ENCODE results near the gene INO80B.

The INO80B gene

GRCh38 chr2:74501335-74502071, 46.6 kb downstream of the INO80B start:
- peaks cover 11% of the 10 kb centered on the region for H3K36me3 ChIP-seq (ENCODE audit: insufficient read depth, low read length)
- peaks cover 26% of the 10 kb centered on the region for H3K79me2 ChIP-seq (ENCODE audit: insufficient read depth, low read length)
- TF ChIP-seq EZH2 (IDR thresholded peaks at IDR 0.05; ENCODE audit: borderline replicate concordance, low read depth, low read length, severe bottlenecking) = no peak
- no peak for TF ChIP-seq CTCF (IDR thresholded peaks at IDR 0.05; ENCODE audit: borderline replicate concordance, extremely low read depth, low read length, poor library complexity, severe bottlenecking)
- H2AFZ ChIP-seq (ENCODE audit: low read depth, low read length) = no peak overlapping the region
- H4K20me1 ChIP-seq (ENCODE audit: insufficient read depth, low read length) = no peaks in the 10 kb centered on the region
- H3K9ac ChIP-seq (ENCODE audit: low read depth, low read length) = no peak overlapping the region
- H3K27me3 ChIP-seq (ENCODE audit: insufficient read depth, low read length, poor library complexity) = no peaks in the 10 kb centered on the region
- no peaks in the 10 kb centered on the region for H3K9me3 ChIP-seq (ENCODE audit: insufficient read depth, low read length, severe bottlenecking)
- DNase-seq (no peak), ATAC-seq (ENCODE audit: insufficient read depth, low read depth) (no peak)
- no peak overlapping the region for H3K4me2 ChIP-seq (ENCODE audit: insufficient read depth, low read length)
- peaks cover 41% of the 10 kb centered on the region for H3K4me1 ChIP-seq (ENCODE audit: insufficient read depth, low read length)
- no peak overlapping the region for H3K27ac ChIP-seq (ENCODE audit: low read length)
- H3K4me3 ChIP-seq (ENCODE audit: low read depth in 1 of 2, low read length in 2 of 2) = no peak overlapping the region

- no peak overlapping the region for H3K27ac ChIP-seq (ENCODE audit: low read length)
- DNase-seq (no peak), ATAC-seq (ENCODE audit: insufficient read depth, low read depth) (no peak)
- TF ChIP-seq EZH2 (IDR thresholded peaks at IDR 0.05; ENCODE audit: borderline replicate concordance, low read depth, low read length, severe bottlenecking) = no peak
- TF ChIP-seq CTCF (IDR thresholded peaks at IDR 0.05; ENCODE audit: borderline replicate concordance, extremely low read depth, low read length, poor library complexity, severe bottlenecking) = no peak
- no peak overlapping the region for H3K4me3 ChIP-seq (ENCODE audit: low read depth in 1 of 2, low read length in 2 of 2)
- H3K9me3 ChIP-seq (ENCODE audit: insufficient read depth, low read length, severe bottlenecking) = no peaks in the 10 kb centered on the region
- H3K4me2 ChIP-seq (ENCODE audit: insufficient read depth, low read length) = no peak overlapping the region
- no peaks in the 10 kb centered on the region for H4K20me1 ChIP-seq (ENCODE audit: insufficient read depth, low read length)
- no peaks in the 10 kb centered on the region for H3K27me3 ChIP-seq (ENCODE audit: insufficient read depth, low read length, poor library complexity)
- H3K36me3 ChIP-seq (ENCODE audit: insufficient read depth, low read length) = peaks cover 11% of the 10 kb centered on the region
- H2AFZ ChIP-seq (ENCODE audit: low read depth, low read length) = no peak overlapping the region
- H3K9ac ChIP-seq (ENCODE audit: low read depth, low read length) = no peak overlapping the region
- peaks cover 31% of the 10 kb centered on the region for H3K79me2 ChIP-seq (ENCODE audit: insufficient read depth, low read length)
- H3K4me1 ChIP-seq (ENCODE audit: insufficient read depth, low read length) = peaks cover 39% of the 10 kb centered on the region
These were observed 47.3 kb downstream of the INO80B start for GRCh38 chr2:74502147-74502719.

GRCh38 chr2:74502720-74503505, 48.0 kb downstream of the INO80B start:
- no peak for DNase-seq
- Histone ChIP-seq H4K20me1 (ENCODE audit: insufficient read depth, low read length) (no peaks in the 10 kb centered on the region), H3K4me3 (ENCODE audit: low read depth in 1 of 2, low read length in 2 of 2) (no peak overlapping the region), H3K27me3 (ENCODE audit: insufficient read depth, low read length, poor library complexity) (no peaks in the 10 kb centered on the region), H3K79me2 (ENCODE audit: insufficient read depth, low read length) (peaks cover 28% of the 10 kb centered on the region), H3K4me1 (ENCODE audit: insufficient read depth, low read length) (peaks cover 36% of the 10 kb centered on the region), H3K27ac (ENCODE audit: low read length) (no peak overlapping the region), H2AFZ (ENCODE audit: low read depth, low read length) (no peak overlapping the region), H3K9me3 (ENCODE audit: insufficient read depth, low read length, severe bottlenecking) (no peaks in the 10 kb centered on the region), H3K9ac (ENCODE audit: low read depth, low read length) (no peak overlapping the region), H3K36me3 (ENCODE audit: insufficient read depth, low read length) (peaks cover 11% of the 10 kb centered on the region), H3K4me2 (ENCODE audit: insufficient read depth, low read length) (no peak overlapping the region)
- no peak for ATAC-seq (ENCODE audit: insufficient read depth, low read depth)
- no peak for TF ChIP-seq CTCF (IDR thresholded peaks at IDR 0.05; ENCODE audit: borderline replicate concordance, extremely low read depth, low read length, poor library complexity, severe bottlenecking)
- no peak for TF ChIP-seq EZH2 (IDR thresholded peaks at IDR 0.05; ENCODE audit: borderline replicate concordance, low read depth, low read length, severe bottlenecking)

Measured in DND-41 (cell line).